ENCODE measurements around the gene GTPBP4.
"Not testable (repeated sequence)": the region's sequence is repeated elsewhere in the genome, so short reads cannot be mapped to it uniquely, and the experiment has no call there.

Gene GTPBP4

DNA sequence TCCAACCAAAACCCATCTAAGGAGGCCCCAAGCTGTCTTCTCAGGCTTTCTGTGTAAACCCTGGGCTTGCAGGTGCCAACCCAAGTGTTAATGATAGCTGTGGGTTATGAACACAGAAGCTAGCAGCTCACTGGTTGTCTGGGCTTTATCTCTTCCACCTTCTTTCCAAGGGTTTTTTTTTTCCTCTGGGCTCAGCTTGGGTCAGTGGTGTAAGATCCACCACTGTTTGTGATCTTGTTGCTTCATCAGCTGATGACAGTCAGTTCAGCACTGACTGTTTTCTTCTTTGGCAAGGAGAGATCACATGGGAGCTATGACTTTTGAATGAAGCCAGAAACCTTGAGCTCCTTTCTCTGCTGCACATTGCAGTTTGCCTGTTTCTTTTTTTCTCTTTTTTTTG is 4.6 kb downstream of the GTPBP4 start:
- H3K9me3 ChIP-seq (ENCODE audit: insufficient read depth, low read depth, low read length): no peaks in the 10 kb centered on the region
- H3K27me3 ChIP-seq (ENCODE audit: insufficient read depth, low read length): no peaks in the 10 kb centered on the region
- no peak overlapping the region for H3K27ac ChIP-seq (ENCODE audit: low read depth, low read length)
- peaks cover 8% of the 10 kb centered on the region; the same call in 1 of the 2 replicates for H3K4me1 ChIP-seq (ENCODE audit: insufficient read depth, low read length)
- H3K9ac ChIP-seq (ENCODE audit: low read depth, low read length): no peak overlapping the region
- peaks cover 73% of the 10 kb centered on the region for H3K36me3 ChIP-seq (ENCODE audit: insufficient read depth, low read length)
- no peak overlapping the region for H3K4me3 ChIP-seq (ENCODE audit: low read length)

DNA sequence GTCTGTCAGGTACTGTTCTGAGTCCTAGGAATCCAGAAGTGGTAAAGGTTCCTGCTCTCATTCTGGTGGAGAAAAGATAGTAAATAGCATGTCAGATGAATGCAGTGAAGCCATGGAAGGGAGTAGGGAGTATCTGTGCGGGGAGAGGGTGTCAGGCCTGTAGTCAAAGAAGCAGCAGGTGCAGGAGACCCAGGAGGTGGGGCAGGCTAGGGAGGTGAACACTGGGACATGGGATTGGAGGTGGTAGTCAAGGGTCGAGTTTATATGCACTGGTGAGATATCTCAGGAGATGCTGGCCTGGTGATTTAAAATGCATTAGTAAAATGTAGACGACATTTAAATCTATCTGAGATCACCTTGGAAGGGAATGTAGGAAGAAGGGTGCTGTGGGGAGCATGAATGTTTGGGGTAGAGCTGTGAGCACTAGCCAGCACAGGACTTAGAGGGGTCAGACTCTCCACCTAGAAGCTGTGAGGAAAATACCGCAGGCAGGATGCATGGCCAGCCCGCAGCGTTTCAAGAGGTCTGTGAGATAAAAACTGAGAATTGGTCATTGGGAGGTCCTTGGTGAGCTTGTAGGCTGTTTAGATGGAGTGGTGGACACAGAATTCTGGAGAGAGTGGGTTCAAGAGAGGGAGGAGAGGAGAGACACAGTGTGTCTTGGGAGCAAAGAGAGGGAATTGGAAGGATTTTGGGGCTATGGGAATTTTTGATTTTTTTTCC is 6.8 kb downstream of the GTPBP4 start:
- Histone ChIP-seq H3K9ac (ENCODE audit: low read depth, low read length) (no peak overlapping the region), H3K36me3 (ENCODE audit: insufficient read depth, low read length) (peaks cover 87% of the 10 kb centered on the region), H3K9me3 (ENCODE audit: insufficient read depth, low read depth, low read length) (no peaks in the 10 kb centered on the region), H3K27ac (ENCODE audit: low read depth, low read length) (no peak overlapping the region), H3K27me3 (ENCODE audit: insufficient read depth, low read length) (no peaks in the 10 kb centered on the region), H3K4me1 (ENCODE audit: insufficient read depth, low read length) (0 out of 2 replicates have a peak, but pooled peaks cover under 1% of the 10 kb centered on the region), H3K4me3 (ENCODE audit: low read length) (no peak overlapping the region)
- 93% methylated on average over 6 of the region's 6 CpGs for WGBS

DNA sequence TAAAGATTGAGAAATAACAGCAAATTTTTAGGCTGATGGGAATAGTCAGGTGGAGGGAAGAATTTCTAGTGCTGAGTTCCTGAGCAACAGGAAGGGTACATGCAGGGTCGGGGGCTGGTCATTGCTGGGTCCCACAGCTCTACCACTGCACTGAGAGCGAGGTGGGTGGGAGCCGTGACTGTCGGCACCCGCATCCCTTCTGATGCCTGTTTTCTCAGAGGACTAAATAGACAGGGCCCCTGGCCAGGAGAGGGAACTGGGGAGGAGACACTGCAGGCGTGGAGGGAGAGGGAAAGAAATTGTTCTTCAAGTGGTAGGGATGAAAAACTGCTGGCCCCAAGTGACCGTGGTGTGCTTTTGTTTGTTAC is 7.3 kb downstream of the GTPBP4 start:
- WGBS: 96% methylated on average over 7 of the region's 7 CpGs
- Histone ChIP-seq H3K36me3 (ENCODE audit: insufficient read depth, low read length) (peaks cover 91% of the 10 kb centered on the region), H3K27ac (ENCODE audit: low read depth, low read length) (no peak overlapping the region), H3K9me3 (ENCODE audit: insufficient read depth, low read depth, low read length) (no peaks in the 10 kb centered on the region), H3K9ac (ENCODE audit: low read depth, low read length) (no peak overlapping the region), H3K4me1 (ENCODE audit: insufficient read depth, low read length) (no peaks in the 10 kb centered on the region), H3K27me3 (ENCODE audit: insufficient read depth, low read length) (no peaks in the 10 kb centered on the region), H3K4me3 (ENCODE audit: low read length) (no peak overlapping the region)

DNA sequence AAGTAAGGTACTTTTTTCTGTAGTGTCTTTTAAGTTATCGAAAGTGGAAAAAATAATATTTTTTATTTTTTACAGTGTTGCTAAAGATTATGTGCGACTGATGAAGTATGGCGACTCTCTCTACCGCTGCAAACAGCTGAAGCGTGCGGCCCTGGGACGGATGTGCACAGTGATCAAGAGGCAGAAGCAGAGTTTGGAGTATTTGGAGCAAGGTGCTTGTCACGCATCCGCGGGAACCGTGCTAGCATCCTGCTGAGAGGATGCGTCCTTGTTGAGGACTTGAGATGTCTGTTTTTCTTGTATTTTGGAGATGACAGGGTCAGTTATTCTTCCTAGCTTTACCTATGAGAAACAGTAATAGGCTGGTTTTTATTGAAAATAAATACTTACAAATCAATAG is 7.8 kb downstream of the GTPBP4 start:
- 97% methylated on average over 12 of the region's 12 CpGs for WGBS
- peaks cover 91% of the 10 kb centered on the region for H3K36me3 ChIP-seq (ENCODE audit: insufficient read depth, low read length)
- H3K9ac ChIP-seq (ENCODE audit: low read depth, low read length): no peak overlapping the region
- no peak overlapping the region for H3K4me3 ChIP-seq (ENCODE audit: low read length)
- no peaks in the 10 kb centered on the region for H3K4me1 ChIP-seq (ENCODE audit: insufficient read depth, low read length)
- no peak overlapping the region for H3K27ac ChIP-seq (ENCODE audit: low read depth, low read length)
- no peaks in the 10 kb centered on the region for H3K9me3 ChIP-seq (ENCODE audit: insufficient read depth, low read depth, low read length)
- H3K27me3 ChIP-seq (ENCODE audit: insufficient read depth, low read length): no peaks in the 10 kb centered on the region

DNA sequence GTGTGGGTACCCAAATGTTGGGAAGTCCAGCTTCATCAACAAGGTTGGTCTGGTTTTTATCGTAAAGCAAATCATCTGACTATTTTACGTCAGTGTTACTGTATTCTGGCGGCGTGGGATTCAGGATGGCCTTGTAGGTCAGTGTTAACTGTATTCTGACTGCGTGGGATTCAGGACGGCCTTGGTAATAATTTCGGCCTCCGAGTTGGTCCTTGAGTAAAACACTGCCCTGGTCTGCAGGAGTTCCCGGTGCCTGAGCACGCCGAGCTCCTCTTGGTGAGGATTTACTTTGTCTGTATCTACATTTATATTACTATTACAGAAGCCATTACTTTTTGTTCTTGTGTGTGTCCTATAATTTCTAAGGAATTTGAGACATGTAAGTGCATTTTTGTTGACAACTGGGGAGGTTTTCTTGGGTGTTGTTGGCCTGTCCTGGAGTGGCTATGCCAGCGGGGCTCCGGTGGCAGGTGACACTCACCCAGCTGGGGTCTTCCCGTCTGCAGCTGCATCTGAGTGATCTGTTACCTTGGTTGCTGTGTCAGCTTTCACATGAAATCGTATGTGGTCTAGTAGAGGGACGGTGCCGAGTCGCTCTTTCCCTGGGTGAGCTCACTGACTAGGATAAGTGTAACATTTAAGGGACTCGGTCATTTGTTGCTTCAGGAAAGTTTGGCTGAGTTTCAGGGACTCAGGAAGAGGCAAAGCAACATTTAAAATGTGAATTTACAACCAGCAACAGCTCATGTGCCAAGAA is 9.2 kb downstream of the GTPBP4 start:
- no peaks in the 10 kb centered on the region for H3K27me3 ChIP-seq (ENCODE audit: insufficient read depth, low read length)
- no peaks in the 10 kb centered on the region for H3K9me3 ChIP-seq (ENCODE audit: insufficient read depth, low read depth, low read length)
- H3K9ac ChIP-seq (ENCODE audit: low read depth, low read length): no peak overlapping the region
- 89% methylated on average over 19 of the region's 19 CpGs for whole genome bisulfite sequencing
- H3K27ac ChIP-seq (ENCODE audit: low read depth, low read length): no peak overlapping the region
- peaks cover 99% of the 10 kb centered on the region for H3K36me3 ChIP-seq (ENCODE audit: insufficient read depth, low read length)
- no peak overlapping the region for H3K4me3 ChIP-seq (ENCODE audit: low read length)
- H3K4me1 ChIP-seq (ENCODE audit: insufficient read depth, low read length): no peaks in the 10 kb centered on the region

DNA sequence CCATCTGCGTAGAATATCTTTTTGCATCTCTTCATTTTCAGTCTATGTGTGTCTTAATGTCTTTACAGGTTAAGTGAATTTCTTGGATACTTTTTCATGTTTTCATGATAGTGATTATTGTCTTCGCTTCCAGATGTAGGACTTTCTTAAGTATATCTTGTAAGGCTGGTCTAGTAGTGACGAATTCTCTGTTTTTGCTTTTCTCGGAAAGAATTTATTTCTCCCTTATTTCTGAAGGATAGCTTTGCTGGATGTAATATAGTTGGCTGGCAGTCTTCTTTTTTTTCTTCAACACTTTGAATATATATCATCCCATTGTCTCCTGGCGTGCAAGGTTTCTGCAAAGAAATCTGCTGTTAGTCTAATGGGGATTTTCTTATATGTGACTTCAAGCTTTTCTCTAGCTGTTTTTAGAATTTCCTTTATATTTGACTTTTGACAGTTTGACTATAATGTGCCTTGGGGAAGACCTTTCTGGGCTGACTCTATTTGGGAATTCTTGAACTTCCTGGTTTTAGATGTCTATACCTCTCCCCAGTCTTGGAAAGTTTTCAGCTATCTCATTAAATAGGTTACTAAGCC is 14.3 kb downstream of the GTPBP4 start:
- 98% methylated on average over 5 of the region's 5 CpGs for WGBS
- no peaks in the 10 kb centered on the region for H3K4me1 ChIP-seq (ENCODE audit: insufficient read depth, low read length)
- H3K9me3 ChIP-seq (ENCODE audit: insufficient read depth, low read depth, low read length): no peaks in the 10 kb centered on the region
- H3K27ac ChIP-seq (ENCODE audit: low read depth, low read length): no peak overlapping the region
- H3K27me3 ChIP-seq (ENCODE audit: insufficient read depth, low read length): no peaks in the 10 kb centered on the region
- H3K4me3 ChIP-seq (ENCODE audit: low read length): no peak overlapping the region
- no peak overlapping the region for H3K9ac ChIP-seq (ENCODE audit: low read depth, low read length)
- peaks cover 98% of the 10 kb centered on the region for H3K36me3 ChIP-seq (ENCODE audit: insufficient read depth, low read length)

DNA sequence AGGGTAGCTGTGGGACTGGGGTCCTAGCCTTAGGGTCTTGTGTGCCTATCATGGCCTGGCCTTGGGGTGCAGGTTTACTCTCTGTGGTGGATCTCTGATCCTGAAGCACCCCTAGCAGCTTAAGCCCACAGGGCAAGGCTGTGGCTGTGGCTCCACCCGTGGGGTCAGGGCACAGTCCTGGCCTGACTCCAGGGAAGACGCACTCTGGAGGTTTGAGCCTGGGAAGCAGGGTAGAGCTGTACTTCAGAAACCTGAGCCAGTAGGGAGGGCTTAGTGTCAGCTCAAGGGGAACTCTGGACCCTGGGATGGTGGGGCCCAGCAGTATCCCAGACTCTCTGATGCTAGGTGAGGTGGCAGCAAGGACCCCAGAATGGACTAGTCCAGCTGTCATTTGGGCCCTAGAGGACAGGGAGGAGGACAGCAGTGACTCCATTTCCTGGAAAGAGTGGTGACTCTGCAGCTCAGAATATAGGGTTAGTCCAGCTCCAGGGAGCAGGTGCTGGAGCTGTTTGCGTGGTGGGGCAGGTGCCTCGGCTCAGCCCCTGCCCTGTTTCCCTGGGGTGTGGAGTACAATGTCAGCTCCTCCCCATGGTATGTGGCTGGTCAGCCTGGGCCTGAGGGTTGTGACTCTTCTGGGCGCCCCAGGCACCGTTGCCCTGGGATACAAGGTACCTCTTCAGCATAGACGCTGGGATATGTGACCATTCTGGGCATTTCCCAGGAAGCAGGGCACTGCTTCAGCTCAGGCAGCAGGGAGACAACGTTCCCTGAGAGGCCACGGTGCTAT is 15.8 kb downstream of the GTPBP4 start:
- peaks cover 98% of the 10 kb centered on the region for H3K36me3 ChIP-seq (ENCODE audit: insufficient read depth, low read length)
- no peaks in the 10 kb centered on the region for H3K4me1 ChIP-seq (ENCODE audit: insufficient read depth, low read length)
- no peak overlapping the region for H3K27ac ChIP-seq (ENCODE audit: low read depth, low read length)
- WGBS: 93% methylated on average over 9 of the region's 9 CpGs
- no peaks in the 10 kb centered on the region for H3K27me3 ChIP-seq (ENCODE audit: insufficient read depth, low read length)
- no peak overlapping the region for H3K9ac ChIP-seq (ENCODE audit: low read depth, low read length)
- no peaks in the 10 kb centered on the region for H3K9me3 ChIP-seq (ENCODE audit: insufficient read depth, low read depth, low read length)
- H3K4me3 ChIP-seq (ENCODE audit: low read length): no peak overlapping the region

DNA sequence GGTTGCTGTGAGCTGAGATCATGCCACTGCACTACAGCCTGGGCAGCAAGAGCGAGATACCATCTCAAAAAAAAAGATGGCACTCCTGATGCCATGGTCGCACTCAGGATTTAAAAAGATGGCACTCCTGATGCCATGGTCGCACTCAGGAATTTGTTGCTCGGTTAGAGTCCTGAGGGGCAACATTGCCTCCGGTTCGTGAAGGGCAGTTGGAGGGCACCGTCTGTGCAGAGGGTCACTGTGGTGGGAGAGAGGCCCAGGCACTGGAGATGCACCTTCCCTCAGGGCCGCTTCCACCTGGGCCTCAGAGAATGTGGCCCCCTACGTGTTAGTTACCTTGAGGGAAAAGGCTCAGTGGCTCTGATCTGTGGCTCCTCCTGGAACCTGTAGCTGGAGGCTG is 18.3 kb downstream of the GTPBP4 start:
- Histone ChIP-seq H3K9ac (ENCODE audit: low read depth, low read length) (no peak overlapping the region), H3K9me3 (ENCODE audit: insufficient read depth, low read depth, low read length) (no peaks in the 10 kb centered on the region), H3K4me3 (ENCODE audit: low read length) (no peak overlapping the region), H3K36me3 (ENCODE audit: insufficient read depth, low read length) (peaks cover 99% of the 10 kb centered on the region), H3K27me3 (ENCODE audit: insufficient read depth, low read length) (no peaks in the 10 kb centered on the region), H3K4me1 (ENCODE audit: insufficient read depth, low read length) (no peaks in the 10 kb centered on the region), H3K27ac (ENCODE audit: low read depth, low read length) (no peak overlapping the region)
- 95% methylated on average over 9 of the region's 9 CpGs for WGBS

DNA sequence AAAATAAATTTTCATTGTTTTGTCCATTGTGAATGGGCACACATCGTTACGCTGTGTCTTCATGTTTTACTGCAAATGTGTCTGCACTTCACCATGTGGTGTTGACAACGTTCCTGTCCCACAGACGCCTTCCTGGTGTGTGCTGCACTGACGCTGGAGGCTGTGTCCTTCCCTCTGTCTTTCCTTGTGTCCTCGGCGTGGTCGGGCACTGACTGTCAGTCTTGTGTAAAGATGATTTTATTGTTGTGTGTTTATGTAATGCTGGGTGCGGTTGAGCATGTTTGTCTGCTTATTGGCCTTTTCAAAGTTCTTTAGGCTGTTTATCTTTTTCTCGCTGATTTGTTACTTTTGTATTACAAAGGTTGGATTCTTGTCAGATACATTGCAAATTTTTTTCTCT is 19.3 kb downstream of the GTPBP4 start:
- no peak overlapping the region for H3K4me3 ChIP-seq (ENCODE audit: low read length)
- no peaks in the 10 kb centered on the region for H3K9me3 ChIP-seq (ENCODE audit: insufficient read depth, low read depth, low read length)
- H3K27ac ChIP-seq (ENCODE audit: low read depth, low read length): no peak overlapping the region
- H3K4me1 ChIP-seq (ENCODE audit: insufficient read depth, low read length): no peaks in the 10 kb centered on the region
- WGBS: 94% methylated on average over 10 of the region's 10 CpGs
- peaks cover 99% of the 10 kb centered on the region for H3K36me3 ChIP-seq (ENCODE audit: insufficient read depth, low read length)
- H3K9ac ChIP-seq (ENCODE audit: low read depth, low read length): no peak overlapping the region
- no peaks in the 10 kb centered on the region for H3K27me3 ChIP-seq (ENCODE audit: insufficient read depth, low read length)

DNA sequence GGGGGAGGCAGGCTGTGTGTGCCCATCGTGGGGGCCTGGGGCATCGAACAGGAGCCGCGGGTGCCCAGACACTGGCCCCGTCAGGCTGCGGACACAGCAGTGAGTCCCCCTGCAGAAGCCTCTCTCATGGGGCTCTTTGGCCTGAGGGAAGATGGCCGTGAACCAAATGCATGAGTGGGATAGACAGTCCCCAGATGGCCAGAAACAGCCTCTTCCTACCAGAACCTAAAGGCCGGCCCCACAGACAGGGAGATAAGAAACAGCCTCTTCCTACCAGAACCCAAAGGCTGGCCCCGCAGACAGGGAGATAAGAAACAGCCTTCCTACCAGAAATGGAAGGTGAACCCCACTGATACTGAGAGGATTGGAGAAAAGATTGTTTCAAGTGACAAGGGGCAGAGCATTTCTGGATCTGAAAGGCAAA is 20.8 kb downstream of the GTPBP4 start:
- Histone ChIP-seq H3K9me3 (ENCODE audit: insufficient read depth, low read depth, low read length) (no peaks in the 10 kb centered on the region), H3K27me3 (ENCODE audit: insufficient read depth, low read length) (no peaks in the 10 kb centered on the region), H3K27ac (ENCODE audit: low read depth, low read length) (no peak overlapping the region), H3K4me3 (ENCODE audit: low read length) (no peak overlapping the region), H3K9ac (ENCODE audit: low read depth, low read length) (no peak overlapping the region), H3K36me3 (ENCODE audit: insufficient read depth, low read length) (peaks cover 94% of the 10 kb centered on the region), H3K4me1 (ENCODE audit: insufficient read depth, low read length) (no peaks in the 10 kb centered on the region)
- WGBS: 97% methylated on average over 9 of the region's 9 CpGs

DNA sequence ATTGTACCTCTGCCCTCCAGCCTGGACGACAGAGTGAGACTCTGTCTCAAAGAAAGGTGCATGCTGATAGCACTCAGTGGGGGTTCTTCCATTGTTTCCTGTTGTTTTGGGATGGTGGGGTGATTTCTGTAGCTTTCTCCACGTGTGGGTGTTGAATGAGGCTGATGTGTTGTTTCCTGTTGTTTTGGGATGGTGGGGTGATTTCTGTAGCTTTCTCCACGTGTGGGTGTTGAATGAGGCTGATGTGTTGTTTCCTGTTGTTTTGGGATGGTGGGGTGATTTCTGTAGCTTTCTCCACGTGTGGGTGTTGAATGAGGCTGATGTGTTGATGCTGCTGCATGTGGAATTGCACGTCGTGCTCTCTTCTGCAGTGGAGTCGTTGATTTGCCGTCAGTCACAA is 21.7 kb downstream of the GTPBP4 start:
- not testable (repeated sequence) for H3K4me3 ChIP-seq (ENCODE audit: low read length); H3K9ac ChIP-seq (ENCODE audit: low read depth, low read length); H3K9me3 ChIP-seq (ENCODE audit: insufficient read depth, low read depth, low read length); H3K27ac ChIP-seq (ENCODE audit: low read depth, low read length); H3K27me3 ChIP-seq (ENCODE audit: insufficient read depth, low read length); H3K4me1 ChIP-seq (ENCODE audit: insufficient read depth, low read length)
- H3K36me3 ChIP-seq (ENCODE audit: insufficient read depth, low read length): peaks cover 94% of the 10 kb centered on the region
- WGBS: 83% methylated on average over 7 of the region's 8 CpGs
